ENCODE measurements around the gene KLK3. TPM values are rescaled to one million over a fixed set of nuclear protein-coding genes. Genes with fewer than 3 reads are reported as not detected.

KLK3 gene
- total RNA-seq, 2 experiments from 2014 or later = not detected

DNA sequence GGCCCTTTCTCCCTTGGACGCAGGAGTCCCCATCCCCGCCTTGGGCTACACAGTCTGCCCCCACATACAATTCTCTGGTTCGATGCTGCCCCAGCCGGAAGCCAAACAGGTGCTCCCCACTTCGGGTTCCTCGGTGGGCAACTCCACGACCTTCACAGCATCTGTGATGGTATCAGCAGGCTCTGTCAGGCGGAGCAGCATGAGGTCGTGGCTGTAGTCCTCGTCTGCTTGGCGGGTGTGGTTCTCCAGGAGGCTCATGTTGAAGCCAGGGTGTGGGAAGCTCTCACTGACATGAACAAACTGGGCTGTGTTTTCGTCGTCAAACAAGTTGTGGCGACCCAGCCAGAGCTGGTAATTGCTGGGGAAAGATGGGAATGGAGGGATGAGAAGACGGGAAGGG is 34.6 kb upstream of the KLK3 start:
- Histone ChIP-seq H3K36me3 (ENCODE audit: insufficient read depth, low read length) (no peaks in the 10 kb centered on the region), H3K4me3 (ENCODE audit: low read length) (no peak overlapping the region), H3K9me3 (ENCODE audit: control insufficient read depth in 1 of 2, insufficient read depth in 1 of 2, low read length in 2 of 2) (peaks cover 0 to 26% of the 10 kb centered on the region in 2 experiments), H3K27ac (ENCODE audit: low read depth in 1 of 2, low read length in 2 of 2) (no peak overlapping the region), H3K4me1 (ENCODE audit: insufficient read depth, low read length) (peaks cover 24% of the 10 kb centered on the region), H3K27me3 (ENCODE audit: control insufficient read depth in 1 of 2, insufficient read depth in 2 of 2, low read length in 2 of 2) (peaks cover 40 to 55% of the 10 kb centered on the region in 2 experiments)
- Mint-ChIP-seq H3K27ac (no peak overlapping the region), H3K4me1 (ENCODE audit: low read depth) (peaks cover 18% of the 10 kb centered on the region), H3K4me3 (no peak overlapping the region), H3K9me3 (no peaks in the 10 kb centered on the region), H3K36me3 (ENCODE audit: low read depth) (no peaks in the 10 kb centered on the region), H3K27me3 (peaks cover 86% of the 10 kb centered on the region)
- intact Hi-C loops (cut with DNase I, micrococcal nuclease) = no loop called here
- TF ChIP-seq, protein P1, sequence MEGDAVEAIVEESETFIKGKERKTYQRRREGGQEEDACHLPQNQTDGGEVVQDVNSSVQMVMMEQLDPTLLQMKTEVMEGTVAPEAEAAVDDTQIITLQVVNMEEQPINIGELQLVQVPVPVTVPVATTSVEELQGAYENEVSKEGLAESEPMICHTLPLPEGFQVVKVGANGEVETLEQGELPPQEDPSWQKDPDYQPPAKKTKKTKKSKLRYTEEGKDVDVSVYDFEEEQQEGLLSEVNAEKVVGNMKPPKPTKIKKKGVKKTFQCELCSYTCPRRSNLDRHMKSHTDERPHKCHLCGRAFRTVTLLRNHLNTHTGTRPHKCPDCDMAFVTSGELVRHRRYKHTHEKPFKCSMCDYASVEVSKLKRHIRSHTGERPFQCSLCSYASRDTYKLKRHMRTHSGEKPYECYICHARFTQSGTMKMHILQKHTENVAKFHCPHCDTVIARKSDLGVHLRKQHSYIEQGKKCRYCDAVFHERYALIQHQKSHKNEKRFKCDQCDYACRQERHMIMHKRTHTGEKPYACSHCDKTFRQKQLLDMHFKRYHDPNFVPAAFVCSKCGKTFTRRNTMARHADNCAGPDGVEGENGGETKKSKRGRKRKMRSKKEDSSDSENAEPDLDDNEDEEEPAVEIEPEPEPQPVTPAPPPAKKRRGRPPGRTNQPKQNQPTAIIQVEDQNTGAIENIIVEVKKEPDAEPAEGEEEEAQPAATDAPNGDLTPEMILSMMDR (IDR thresholded peaks at IDR 0.05) = no peak
- DNase-seq (no peak), ATAC-seq (ENCODE audit: poor library complexity) (no peak)
- ChIA-PET CTCF (no interaction called here), POLR2A (no interaction called here)

- intact Hi-C loops (cut with DNase I, micrococcal nuclease) = no loop called here
- POLR2A ChIA-PET = no interaction called here
- DNase-seq = no peak
- Mint-ChIP-seq H3K4me1 (ENCODE audit: low read depth) (peaks cover 18% of the 10 kb centered on the region), H3K27ac (no peak overlapping the region), H3K9me3 (no peaks in the 10 kb centered on the region), H3K4me3 (peak overlapping the region; percentile 11), H3K27me3 (peaks cover 80% of the 10 kb centered on the region), H3K36me3 (ENCODE audit: low read depth) (no peaks in the 10 kb centered on the region)
- H3K4me1 ChIP-seq (ENCODE audit: insufficient read depth, low read length) = peaks cover 24% of the 10 kb centered on the region
- H3K9me3 ChIP-seq (ENCODE audit: control insufficient read depth in 1 of 2, insufficient read depth in 1 of 2, low read length in 2 of 2) = peaks cover 0 to 26% of the 10 kb centered on the region in 2 experiments
- ATAC-seq (ENCODE audit: poor library complexity) = no peak
- TF ChIP-seq, protein P1 (IDR thresholded peaks at IDR 0.05) = no peak
- H3K36me3 ChIP-seq (ENCODE audit: insufficient read depth, low read length) = no peaks in the 10 kb centered on the region
- CTCF ChIA-PET = no interaction called here
- no peak overlapping the region for H3K4me3 ChIP-seq (ENCODE audit: low read length)
- H3K27ac ChIP-seq (ENCODE audit: low read depth in 1 of 2, low read length in 2 of 2) = no peak overlapping the region
- H3K27me3 ChIP-seq (ENCODE audit: control insufficient read depth in 1 of 2, insufficient read depth in 2 of 2, low read length in 2 of 2) = peaks cover 40 to 55% of the 10 kb centered on the region in 2 experiments
These were observed 34.0 kb upstream of the KLK3 start for GRCh38 chr19:50820549-50821247.

GRCh38 chr19:50821248-50821612 is 33.5 kb upstream of the KLK3 start:
- ATAC-seq (ENCODE audit: poor library complexity) (no peak), DNase-seq (no peak)
- H3K4me1 Mint-ChIP-seq (ENCODE audit: low read depth) = peaks cover 18% of the 10 kb centered on the region
- H3K4me3 ChIP-seq (ENCODE audit: low read length) = no peak overlapping the region
- H3K27ac Mint-ChIP-seq = no peak overlapping the region
- ChIA-PET POLR2A (no interaction called here), CTCF (no interaction called here)
- no peak overlapping the region for H3K27ac ChIP-seq (ENCODE audit: low read depth in 1 of 2, low read length in 2 of 2)
- peaks cover 24% of the 10 kb centered on the region for H3K4me1 ChIP-seq (ENCODE audit: insufficient read depth, low read length)
- H3K27me3 ChIP-seq (ENCODE audit: control insufficient read depth in 1 of 2, insufficient read depth in 2 of 2, low read length in 2 of 2) = peaks cover 40 to 53% of the 10 kb centered on the region in 2 experiments
- H3K9me3 ChIP-seq (ENCODE audit: control insufficient read depth in 1 of 2, insufficient read depth in 1 of 2, low read length in 2 of 2) = peaks cover 0 to 26% of the 10 kb centered on the region in 2 experiments
- TF ChIP-seq, protein P1 (IDR thresholded peaks at IDR 0.05) = no peak
- no peaks in the 10 kb centered on the region for H3K36me3 Mint-ChIP-seq (ENCODE audit: low read depth)
- no peaks in the 10 kb centered on the region for H3K9me3 Mint-ChIP-seq
- intact Hi-C loops (cut with DNase I, micrococcal nuclease) = no loop called here
- H3K27me3 Mint-ChIP-seq = peaks cover 79% of the 10 kb centered on the region
- no peaks in the 10 kb centered on the region for H3K36me3 ChIP-seq (ENCODE audit: insufficient read depth, low read length)
- no peak overlapping the region for H3K4me3 Mint-ChIP-seq

Measured in CD4-positive, alpha-beta T cell (primary cell).